GM18861 (cell line): ENCODE measurements around the gene CST11.

Experiments used
- ATAC-seq: cut with Tn5 transposase; IDR thresholded peaks from one replicate; pipeline ENCODE4 v1.9.1; 2021; ENCODE audit not compliant: unreplicated experiment

CST11 gene

DNA sequence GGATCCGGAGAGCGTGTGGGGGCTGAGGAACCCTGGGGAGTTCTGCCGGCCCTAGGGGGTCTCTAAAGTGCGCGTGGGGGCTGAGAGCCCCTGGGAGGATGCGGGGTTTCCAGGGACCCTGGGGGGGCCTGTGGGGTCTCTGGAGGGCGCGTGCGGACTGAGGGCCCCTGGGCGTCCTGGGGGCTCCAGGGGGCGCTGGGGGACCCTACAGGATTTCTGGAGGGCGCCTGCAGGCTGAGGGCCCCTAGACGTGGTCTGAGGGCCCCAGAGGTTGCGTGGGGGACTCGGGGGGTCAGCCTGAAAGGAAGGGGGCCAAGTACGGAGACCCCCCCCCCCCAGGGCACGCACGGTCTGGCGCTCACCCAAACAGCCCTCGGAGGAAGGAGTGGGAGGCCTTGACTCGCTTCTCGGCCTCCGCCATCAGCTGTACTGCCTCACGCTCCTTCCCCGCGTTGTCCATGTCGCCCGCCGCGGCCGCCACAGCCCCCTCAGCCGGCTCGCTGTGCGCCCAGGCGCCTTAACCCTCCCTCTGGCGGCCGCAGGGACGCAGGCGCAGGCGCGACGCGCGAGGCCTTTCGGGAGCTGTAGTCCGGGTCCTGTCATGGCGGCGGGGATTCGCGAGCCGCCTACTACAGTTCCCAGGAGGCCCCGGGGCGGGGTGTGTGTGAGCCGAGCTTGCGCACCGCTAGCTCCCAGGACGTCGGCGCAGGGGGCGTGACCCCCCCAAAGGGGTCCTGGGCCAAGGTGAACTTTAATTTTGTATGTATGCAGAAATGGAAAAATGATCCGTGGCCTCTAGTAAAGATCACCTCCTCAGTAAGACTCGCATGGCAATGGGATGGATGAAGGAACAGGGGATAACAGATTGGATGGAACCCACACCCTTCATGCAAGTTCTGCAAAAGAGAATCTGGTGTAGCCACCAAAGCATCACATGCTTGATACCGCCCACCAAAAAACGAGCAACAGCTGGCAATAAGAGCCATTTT is 31.4 kb downstream of the CST11 start, which contains the start of gene NAPB:
Gene NAPB (minus strand): TSS at position 546 of the 989 bp plus-strand sequence. CDS start 86 bp downstream, at position 460.
- peak; percentile 94 for ATAC-seq

DNA sequence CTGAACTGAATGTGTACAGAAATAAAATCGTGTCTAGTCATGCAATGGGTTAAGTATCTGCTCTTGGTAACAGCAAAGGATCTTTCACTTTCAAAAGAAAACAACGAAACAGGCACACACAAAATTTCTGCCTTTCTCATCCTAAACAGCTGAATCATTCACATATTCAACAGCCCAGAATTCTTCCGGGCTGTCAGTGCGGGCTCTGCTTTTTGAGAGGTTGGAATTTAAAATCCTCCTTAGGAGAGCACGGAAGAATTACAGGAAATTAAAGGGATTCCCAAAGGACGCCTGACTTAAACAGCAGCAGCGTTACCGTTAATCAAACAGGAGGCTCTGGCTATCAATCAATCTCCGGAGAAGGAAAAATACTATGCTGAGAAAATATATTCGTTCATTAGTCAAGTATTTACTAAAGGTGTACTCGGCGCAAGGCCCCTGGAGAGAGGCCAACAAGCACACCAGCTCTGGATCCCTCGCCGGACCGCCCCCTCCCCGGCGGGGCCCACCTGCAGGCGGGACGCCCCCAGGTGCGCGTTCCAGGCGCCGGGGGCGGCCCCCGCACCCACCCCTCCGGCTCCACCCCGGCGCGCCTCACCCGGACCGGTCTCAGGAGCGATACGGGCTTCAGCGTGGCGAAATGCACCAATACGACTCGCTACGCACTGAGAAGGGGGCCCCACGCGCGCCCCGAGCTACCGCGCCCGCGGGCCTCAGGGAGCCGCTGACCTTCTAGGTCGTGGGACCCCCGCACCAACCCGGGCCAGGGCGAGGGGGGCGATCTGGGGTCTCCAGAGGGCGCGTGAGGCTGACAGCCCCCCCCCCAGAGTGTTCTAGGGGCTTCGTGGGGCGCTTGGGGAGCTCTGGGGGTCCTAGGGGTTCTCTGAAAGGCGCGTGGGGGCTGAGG is 32.4 kb downstream of the CST11 start:
- ATAC-seq, result no peak

DNA sequence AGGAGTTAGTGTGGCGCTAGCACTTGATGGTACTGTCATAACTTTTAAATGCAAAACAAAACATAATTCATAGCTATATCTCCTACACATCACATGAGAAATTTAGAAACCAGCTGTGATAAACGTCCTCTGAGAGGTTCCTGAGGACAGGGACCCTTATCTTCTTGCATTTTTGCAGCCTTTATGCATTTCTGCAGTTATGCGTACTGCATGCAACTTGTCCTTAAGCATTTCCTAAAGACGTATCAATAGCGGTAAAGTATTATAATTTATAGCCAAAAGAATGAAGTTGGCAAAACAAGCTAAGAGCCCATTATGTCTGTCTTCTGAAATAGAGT is 33.0 kb downstream of the CST11 start:
- ATAC-seq, result no peak

DNA sequence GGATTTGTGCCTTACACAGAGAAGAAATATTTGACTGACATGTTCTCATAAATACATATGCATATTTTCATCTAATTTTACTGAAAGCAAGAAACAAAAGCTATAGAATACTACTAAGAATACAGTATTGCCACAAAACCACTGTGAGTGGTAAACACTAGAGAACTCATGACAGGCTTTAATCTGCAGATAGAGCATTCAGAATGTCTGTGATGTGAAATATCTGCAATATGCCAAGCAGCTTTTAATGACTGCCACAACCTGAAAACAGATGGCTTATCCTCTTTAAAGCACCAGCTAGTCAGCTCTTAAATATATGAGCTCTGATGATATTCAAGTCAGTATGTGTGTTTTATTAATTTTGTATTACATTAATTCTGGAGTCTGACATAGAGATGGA is 34.8 kb downstream of the CST11 start:
- ATAC-seq, result no peak

DNA sequence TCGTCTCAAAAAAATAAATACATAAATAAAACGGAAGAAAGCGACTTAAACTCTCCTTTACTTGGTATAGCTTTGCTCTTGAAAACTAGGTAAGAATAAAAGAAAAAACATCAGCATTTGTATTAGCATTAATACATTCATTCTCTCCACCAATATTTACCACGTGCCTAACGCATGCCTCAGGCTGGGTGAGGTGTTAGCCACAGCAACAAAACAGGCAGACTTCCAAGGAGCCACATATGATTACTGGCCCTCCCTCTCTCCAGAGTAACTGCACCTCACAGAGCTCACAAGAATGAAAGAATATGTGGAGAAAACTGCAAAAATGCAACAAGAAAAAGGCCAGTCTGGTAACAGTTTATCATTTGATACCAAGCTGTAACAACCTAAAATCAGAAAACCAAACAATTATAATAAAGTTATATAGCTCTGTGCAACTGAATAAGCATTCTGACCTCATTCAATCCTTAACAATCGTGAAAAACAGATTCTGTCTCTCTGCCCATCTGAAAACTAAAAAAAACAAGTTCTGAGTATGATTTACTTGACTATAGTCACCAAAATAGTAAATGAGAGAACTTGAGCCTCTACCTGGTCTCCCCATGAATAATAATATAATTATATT is 36.6 kb downstream of the CST11 start:
- ATAC-seq, result no peak

DNA sequence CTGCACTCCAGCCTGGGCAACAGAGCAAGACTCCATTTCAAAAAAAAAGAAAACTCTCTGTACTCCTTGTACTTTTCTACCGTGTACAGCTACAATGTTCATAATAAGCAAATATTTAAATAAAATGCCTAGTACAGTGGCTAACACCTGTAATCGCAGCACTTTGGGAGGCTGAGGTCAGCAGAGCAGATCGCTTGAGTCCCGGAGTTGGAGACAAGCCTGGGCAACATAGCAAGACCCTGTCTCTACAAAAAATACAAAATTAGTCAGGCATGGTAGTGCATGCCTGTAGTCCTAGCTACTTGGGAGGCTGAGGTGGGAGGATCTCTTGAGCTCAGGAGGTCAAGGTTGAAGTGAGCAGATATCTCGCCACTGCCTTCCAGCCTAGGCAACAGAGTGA is 37.1 kb downstream of the CST11 start:
- ATAC-seq, result no peak

DNA sequence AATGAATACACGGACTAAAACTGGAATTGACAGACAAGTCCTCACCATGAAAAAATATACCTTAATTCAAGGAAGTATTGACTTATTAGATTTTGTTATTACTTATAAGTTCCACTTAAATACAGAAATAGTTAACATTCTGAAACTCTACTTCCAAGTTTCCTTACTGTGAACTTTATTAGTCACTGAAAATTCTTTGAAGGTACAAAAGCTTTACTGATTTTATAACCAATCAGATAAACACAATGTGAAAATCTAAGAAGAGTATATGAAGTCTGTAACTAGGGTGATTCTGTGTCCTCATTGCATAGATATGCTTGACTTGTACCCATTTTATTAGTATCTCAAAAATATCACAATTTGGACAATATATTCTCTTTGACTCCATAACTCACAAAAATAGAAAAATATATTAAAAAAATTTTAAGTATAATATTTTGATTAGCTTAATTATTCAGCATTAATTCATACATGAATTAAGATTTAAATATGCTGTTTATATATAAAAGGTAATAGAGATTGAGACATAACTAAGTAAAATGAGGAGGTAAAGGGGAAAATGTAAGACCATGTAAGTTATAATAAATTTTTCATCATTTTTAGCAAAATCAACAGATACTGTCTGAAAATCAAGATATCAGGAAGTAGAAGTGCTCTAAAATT is 38.0 kb downstream of the CST11 start:
- ATAC-seq, result no peak

DNA sequence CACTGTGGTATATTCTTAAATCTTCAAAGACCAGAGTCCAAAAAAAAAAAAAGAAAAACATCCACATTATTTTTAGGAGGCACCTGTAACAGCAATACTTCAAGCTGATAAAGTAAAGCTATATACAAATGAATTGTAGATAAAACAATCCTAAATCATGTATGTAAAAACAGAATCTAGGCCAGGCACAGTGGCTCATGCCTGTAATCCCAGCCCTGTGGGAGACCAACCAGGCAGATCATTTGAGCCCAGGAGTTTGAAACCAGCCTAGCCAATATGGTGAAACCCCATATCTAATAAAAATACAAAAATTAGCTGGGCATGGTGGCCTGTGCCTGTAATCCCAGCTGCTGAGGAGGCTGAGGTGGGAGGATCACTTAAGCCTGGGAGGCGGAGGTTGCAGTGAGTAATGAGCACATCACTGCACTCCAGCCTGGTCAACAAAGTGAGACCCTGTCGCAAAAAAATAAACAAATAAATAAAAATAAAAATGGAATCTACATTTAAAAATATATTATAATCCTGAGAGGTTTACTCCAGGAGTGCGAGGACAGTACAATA is 38.7 kb downstream of the CST11 start:
- ATAC-seq, result no peak

DNA sequence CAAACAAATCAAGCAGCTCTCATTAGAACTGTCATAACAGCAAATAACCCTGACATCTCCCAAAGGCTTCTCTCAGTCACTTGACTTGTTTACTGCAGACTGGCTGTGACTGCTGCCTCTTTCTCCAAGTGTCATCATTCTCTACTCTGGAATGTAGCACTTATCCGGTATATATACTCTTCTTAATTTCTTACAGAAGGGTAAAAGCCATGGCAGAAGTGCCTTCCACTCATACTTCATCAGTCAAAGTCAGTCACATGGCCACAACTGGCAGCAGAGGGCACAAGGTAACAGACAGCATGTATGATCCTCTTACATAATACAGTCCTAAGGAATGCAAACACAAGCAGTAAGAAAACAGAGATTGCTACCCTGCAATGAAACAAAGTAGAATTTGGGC is 40.6 kb downstream of the CST11 start:
- no peak for ATAC-seq

DNA sequence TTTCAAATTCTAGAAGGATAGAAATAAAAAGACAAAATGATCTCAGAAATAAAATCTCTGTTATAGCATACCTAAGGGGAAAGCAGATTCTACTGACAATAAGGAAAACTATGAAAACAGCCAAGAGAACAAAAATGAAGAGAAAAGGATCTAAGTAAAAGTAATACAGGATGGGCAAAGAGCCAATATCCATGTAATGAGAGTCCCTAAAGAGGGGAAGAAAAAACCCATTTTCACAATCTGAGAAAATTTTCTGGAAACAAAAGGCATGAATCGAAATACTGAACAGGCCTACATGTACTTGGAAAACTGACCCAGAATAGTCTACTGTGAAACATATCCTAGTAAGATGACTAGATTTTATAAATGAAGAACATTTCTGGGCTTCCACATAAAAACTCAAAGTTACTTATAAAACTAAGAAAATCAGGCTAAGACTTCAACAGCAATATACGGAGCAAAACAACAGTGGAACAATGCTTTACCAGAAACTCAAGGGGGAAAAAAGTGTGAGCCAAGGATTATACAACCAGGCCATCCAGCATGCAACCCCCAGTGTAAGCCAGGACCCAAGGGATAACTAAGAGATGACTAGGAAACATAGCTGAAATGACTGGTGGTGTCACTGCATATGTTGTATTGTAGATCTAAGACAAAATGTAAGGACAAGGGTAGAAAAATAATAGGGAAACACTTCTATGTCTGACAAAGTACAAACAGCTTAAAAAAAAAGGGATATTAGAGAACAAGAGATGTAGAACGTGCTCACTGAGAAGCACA is 41.6 kb downstream of the CST11 start:
- ATAC-seq, result no peak

DNA sequence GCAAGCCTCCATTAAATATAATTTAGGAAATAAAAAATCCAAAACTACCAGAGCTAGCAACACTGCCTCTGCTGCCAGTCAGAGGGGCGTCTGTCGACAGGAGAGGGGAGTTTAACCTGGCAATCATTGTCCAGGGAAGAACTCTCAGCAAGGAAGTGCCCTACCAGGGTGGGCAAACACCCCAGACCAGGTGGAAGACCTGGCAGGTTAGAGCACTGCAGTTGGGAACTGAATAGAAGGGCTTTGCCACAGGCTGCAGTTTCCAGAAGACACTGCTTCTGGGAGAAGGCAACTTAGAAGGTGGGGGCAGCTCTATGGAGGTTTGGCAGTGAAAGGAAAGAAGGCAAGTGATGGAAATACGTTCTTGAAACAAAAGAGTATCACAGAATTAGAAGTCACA is 42.9 kb downstream of the CST11 start:
- no peak for ATAC-seq

DNA sequence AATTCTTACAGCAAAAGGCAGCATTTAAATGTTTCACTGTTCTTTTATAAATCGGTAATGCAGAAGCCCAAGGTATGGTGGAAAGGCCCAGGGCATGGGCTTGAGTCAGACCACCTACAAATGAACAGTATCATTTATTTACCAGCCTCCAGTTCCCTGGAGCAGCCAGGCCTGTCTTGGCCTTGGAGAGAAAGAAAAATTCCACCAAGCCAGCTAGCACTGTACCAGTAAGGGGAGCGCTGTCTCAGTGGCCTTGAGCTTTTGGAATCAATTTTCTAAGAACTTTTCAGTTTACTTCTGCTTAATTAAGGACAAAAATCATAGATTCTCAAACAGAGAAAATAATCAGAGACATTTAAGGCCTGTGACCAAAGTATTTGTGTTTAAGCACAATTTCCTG is 43.7 kb downstream of the CST11 start:
- no peak for ATAC-seq

DNA sequence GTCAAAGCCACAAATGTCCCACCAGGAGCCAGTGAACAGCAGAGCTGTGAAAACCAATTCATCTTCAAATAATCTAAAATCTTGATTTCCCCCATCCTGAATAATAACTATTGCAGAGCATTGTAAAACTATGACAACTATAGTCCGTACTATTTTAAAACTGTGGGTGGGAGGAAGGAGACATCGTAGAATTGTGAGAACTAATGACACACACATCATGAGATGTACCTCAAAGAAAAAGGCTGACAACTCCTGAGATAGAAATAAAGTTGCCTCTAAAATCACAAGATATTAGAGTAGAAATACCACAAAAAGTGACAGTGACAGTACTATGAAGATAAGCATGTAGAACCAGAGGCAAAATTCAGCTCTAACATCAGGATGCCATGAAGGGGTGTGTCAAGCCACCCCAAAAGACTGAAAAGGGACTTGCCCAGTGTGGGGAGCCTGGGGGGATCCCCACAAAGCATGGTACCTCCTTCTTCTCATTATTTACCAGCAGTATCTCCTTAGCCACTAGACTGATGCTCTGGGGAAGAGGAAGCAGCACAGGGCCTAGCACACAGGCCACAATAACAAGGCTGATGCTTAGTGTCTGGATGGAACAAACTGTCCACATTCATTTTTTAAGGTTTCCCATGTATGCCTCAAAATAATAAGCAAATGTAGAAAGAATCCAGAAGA is 44.8 kb downstream of the CST11 start:
- peak; percentile 81 for ATAC-seq

DNA sequence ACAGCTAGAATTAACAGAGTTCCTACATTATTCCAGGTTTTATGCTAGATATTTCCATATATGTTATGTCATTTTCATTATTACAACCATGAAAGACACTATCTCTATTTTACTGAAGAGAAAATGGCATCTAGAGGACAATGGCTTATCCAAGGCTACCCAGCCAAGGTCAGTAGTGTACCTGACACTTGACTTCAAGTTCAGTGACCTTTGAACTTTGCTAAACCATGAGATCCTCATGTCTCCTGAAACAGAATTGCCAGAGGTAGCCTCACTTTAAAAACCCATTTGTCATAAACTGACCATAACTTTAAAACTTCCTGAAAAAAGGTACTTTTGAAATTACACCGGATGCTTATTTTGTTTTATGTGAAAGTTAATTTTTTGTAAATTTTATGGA is 45.8 kb downstream of the CST11 start:
- ATAC-seq, result no peak

DNA sequence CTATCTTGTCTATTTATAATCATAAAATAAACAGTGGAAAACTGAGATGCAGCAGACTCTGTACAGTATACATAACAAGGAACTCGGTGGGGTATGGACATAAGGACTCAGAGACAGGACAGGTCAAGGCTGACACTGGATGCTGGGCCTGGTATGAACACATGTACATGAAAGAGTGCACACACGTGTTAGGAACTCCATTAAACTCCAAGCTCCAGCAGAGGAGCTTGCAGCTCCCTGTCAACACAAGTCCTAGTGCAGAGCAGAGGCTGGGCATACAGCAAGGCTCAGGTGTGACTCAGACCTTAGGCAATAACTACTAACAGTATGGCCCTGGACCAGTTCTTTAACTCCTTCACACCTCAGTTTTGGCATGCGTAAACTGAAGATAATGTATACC is 48.5 kb downstream of the CST11 start:
- no peak for ATAC-seq

DNA sequence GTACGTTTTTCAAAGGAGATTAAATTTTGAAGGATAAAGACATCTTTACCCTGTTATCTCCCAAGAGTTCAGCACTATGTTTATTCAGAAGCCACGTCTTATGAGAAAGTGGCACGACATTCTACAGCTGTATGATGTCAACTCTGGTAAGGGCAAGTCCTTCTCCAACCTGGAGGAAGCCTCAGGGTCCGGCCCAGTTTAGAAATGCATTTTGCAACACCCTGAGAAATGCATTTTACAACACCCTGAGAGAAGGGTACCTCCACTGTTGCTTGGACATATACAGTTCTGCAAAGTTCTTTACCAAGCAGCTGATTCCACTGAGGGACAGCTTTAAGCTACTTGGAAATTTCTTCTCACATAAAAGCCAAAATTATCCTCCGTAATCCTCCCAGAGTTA is 48.9 kb downstream of the CST11 start:
- ATAC-seq, result no peak

DNA sequence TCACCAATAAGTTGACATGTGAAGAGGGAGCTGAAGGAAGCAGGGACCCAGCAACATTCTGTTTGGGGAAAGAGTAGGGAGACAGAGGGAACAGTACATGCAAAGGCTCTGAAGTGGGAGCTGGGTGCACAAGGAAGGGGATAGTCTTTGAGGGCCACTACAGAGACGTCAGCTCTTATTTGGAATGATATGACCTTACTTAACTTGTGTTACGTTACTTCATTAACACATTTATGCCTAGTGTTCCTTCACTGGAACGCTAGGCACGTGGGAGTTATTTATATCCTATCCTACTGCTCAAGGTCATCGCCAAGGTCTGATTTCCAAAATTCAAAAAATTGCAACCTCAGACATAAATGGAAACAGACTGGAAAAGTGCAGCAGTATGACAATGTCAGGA is 51.6 kb downstream of the CST11 start:
- no peak for ATAC-seq
